ENCODE data around the gene CADM1. TPM values are rescaled to one million over a fixed set of nuclear protein-coding genes. Genes with fewer than 3 reads are reported as not detected.

CADM1 gene
- total RNA-seq, 6 experiments from 2014 or later = 21.1 to 56.7 (median 30.6) TPM

- 50% methylated on average over 8 of the region's 8 CpGs for WGBS (ENCODE audit: insufficient coverage, low coverage, low lambda C conversion rate, missing lambda C conversion rate)
- Histone ChIP-seq H3K9me3 (no peaks in the 10 kb centered on the region), H3K27me3 (no peaks in the 10 kb centered on the region), H3K4me3 (no peak overlapping the region), H3K4me1 (peaks cover 0 to 53% (median 8%) of the 10 kb centered on the region in 4 donors), H3K27ac (no peak overlapping the region), H3K36me3 (no peaks in the 10 kb centered on the region)
- intact Hi-C loops (cut with DNase I) = loop anchor here in 1 of 2 donors (10.0 kb wide), 1 partner anchor 167 kb away; no protein-coding TSS in a partner anchor
- ATAC-seq (no peak), DNase-seq (no peak)
- TF ChIP-seq POLR2A (IDR thresholded peaks at IDR 0.05) (no peak), CTCF (IDR thresholded peaks at IDR 0.05) (no peak)
Observed at GRCh38 chr11:115501502-115501892, 2.7 kb downstream of the CADM1 start.

- WGBS (ENCODE audit: insufficient coverage, low coverage, low lambda C conversion rate, missing lambda C conversion rate) = 25% methylated on average over 14 of the region's 14 CpGs
- no peak for ATAC-seq
- TF ChIP-seq CTCF (IDR thresholded peaks at IDR 0.05) (no peak), POLR2A (IDR thresholded peaks at IDR 0.05) (no peak)
- Histone ChIP-seq H3K27me3 (no peaks in the 10 kb centered on the region), H3K4me3 (peak overlapping the region in 1 of 3 donors; percentile 12), H3K4me1 (peaks cover 0 to 57% (median 8%) of the 10 kb centered on the region in 4 donors), H3K9me3 (no peaks in the 10 kb centered on the region), H3K27ac (peak overlapping the region in 1 of 3 donors; percentile 1), H3K36me3 (no peaks in the 10 kb centered on the region)
- intact Hi-C loops (cut with DNase I) = loop anchor here in 1 of 2 donors (10.0 kb wide), 1 partner anchor 166 kb away; no protein-coding TSS in a partner anchor
- no peak for DNase-seq
Observed at GRCh38 chr11:115500547-115501501, 3.4 kb downstream of the CADM1 start.

GRCh38 chr11:115499891-115500290, 4.3 kb downstream of the CADM1 start:
- Histone ChIP-seq H3K27me3 (no peaks in the 10 kb centered on the region), H3K4me1 (peaks cover 0 to 57% (median 8%) of the 10 kb centered on the region in 4 donors), H3K4me3 (no peak overlapping the region), H3K36me3 (no peaks in the 10 kb centered on the region), H3K9me3 (no peaks in the 10 kb centered on the region), H3K27ac (no peak overlapping the region)
- ATAC-seq (no peak), DNase-seq (no peak)
- intact Hi-C loops (cut with DNase I) = loop anchor here in 1 of 2 donors (10.0 kb wide), 1 partner anchor 165 kb away; no protein-coding TSS in a partner anchor
- no peak for TF ChIP-seq CTCF (IDR thresholded peaks at IDR 0.05)
- TF ChIP-seq POLR2A (IDR thresholded peaks at IDR 0.05) = no peak
- 83% methylated on average over 2 of the region's 2 CpGs for WGBS (ENCODE audit: insufficient coverage, low coverage, low lambda C conversion rate, missing lambda C conversion rate)

- Histone ChIP-seq H3K27me3 (no peaks in the 10 kb centered on the region), H3K36me3 (no peaks in the 10 kb centered on the region), H3K4me3 (no peak overlapping the region), H3K4me1 (peaks cover 0 to 57% (median 8%) of the 10 kb centered on the region in 4 donors), H3K27ac (no peak overlapping the region), H3K9me3 (no peaks in the 10 kb centered on the region)
- intact Hi-C loops (cut with DNase I) = no loop called here
- no peak for TF ChIP-seq CTCF (IDR thresholded peaks at IDR 0.05)
- no peak for TF ChIP-seq POLR2A (IDR thresholded peaks at IDR 0.05)
- peak in 2 of 3 donors; percentile 60 to 61 for DNase-seq
- 22% methylated on average over 4 of the region's 4 CpGs for WGBS (ENCODE audit: insufficient coverage, low coverage, low lambda C conversion rate, missing lambda C conversion rate)
- no peak for ATAC-seq
Observed at GRCh38 chr11:115499241-115499799, 4.9 kb downstream of the CADM1 start.

Data from right lobe of liver (tissue), 6 donors.